HG03135 (cell line): ENCODE measurements around the gene ELAVL1.

Experiments used
- ATAC-seq: cut with Tn5 transposase; IDR thresholded peaks from one replicate; pipeline ENCODE4 v1.9.1; 2021; ENCODE audit warnings: mild to moderate bottlenecking, moderate library complexity; ENCODE audit not compliant: unreplicated experiment

The ELAVL1 gene

GRCh38 chr19:8022275-8022674 lies 16.8 kb upstream of the ELAVL1 start:
- no peak for ATAC-seq

GRCh38 chr19:8021374-8021773 lies 15.9 kb upstream of the ELAVL1 start:
- ATAC-seq, result no peak

GRCh38 chr19:8020681-8021080 lies 15.2 kb upstream of the ELAVL1 start:
- no peak for ATAC-seq

GRCh38 chr19:8017808-8018207 lies 12.4 kb upstream of the ELAVL1 start:
- ATAC-seq, result no peak

GRCh38 chr19:8004723-8005513 lies 523 bp downstream of the ELAVL1 start:
- peak; percentile 22 for ATAC-seq

GRCh38 chr19:8004001-8004400 lies 1.4 kb downstream of the ELAVL1 start:
- no peak for ATAC-seq

GRCh38 chr19:8001995-8002849 lies 3.2 kb downstream of the ELAVL1 start:
- no peak for ATAC-seq

- ATAC-seq, result no peak
These were observed 3.8 kb downstream of the ELAVL1 start for GRCh38 chr19:8001651-8001994.

- ATAC-seq, result no peak
These were observed 5.0 kb downstream of the ELAVL1 start for GRCh38 chr19:8000298-8001038.

GRCh38 chr19:7999376-7999775 lies 6.1 kb downstream of the ELAVL1 start:
- no peak for ATAC-seq

GRCh38 chr19:7997809-7998480 lies 7.5 kb downstream of the ELAVL1 start:
- ATAC-seq, result no peak

- ATAC-seq, result no peak
These were observed 8.6 kb downstream of the ELAVL1 start for GRCh38 chr19:7996883-7997282.

- ATAC-seq, result no peak
These were observed 9.7 kb downstream of the ELAVL1 start for GRCh38 chr19:7995810-7996158.

GRCh38 chr19:7994928-7995809 lies 10.3 kb downstream of the ELAVL1 start:
- no peak for ATAC-seq

GRCh38 chr19:7994114-7994513 lies 11.3 kb downstream of the ELAVL1 start:
- ATAC-seq, result no peak

GRCh38 chr19:7993560-7993959 lies 11.9 kb downstream of the ELAVL1 start:
- no peak for ATAC-seq

- no peak for ATAC-seq
These were observed 12.9 kb downstream of the ELAVL1 start for GRCh38 chr19:7992575-7992974.

- ATAC-seq, result no peak
These were observed 16.3 kb downstream of the ELAVL1 start for GRCh38 chr19:7989071-7989575.

- ATAC-seq, result no peak
These were observed 17.1 kb downstream of the ELAVL1 start for GRCh38 chr19:7988307-7988706.
